ENCODE measurements around the gene EHMT1.

The EHMT1 gene

DNA sequence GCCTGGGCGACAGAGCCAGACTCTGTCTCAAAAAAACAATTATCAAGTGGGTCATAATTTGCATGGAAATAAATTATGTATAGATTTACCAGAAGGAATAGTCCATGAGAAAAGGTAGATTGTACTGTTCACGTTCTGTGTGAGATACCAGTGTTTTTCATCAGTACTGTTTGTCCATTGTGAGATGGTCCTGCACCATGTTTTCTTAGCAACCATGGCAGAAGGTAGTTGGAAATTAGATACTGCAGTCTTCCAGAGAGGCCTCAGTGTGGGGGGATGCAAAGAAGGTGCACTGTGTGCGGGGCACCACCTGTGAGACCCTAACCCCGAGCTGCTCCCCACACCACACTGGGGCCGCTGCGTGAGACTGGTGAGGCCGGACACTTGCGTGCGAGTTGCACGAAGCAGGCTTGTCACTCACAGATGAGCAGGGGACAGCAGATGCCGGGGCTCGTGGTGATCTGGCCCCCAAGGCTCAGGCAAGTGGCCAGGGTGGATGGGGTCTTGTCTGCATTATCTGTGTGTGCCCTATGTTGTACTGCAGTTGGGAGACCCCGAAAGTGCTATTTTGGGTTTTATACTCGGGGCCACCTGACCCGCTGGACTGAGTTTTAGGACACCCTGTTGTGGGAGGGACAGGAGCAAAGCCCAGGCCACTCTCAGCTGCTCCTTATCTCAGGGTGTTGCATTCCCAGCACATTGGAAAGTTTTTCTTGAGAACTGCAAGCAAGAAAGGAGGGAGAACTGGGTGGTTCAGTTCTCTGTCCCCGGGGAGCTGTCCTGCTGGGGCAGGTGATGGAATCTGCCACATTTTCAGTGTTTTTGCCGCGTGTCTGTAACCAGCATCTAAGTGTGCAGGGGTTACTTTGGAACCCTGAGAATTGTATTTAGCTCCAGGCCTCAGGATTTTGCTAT lies 61.9 kb downstream of the EHMT1 start:
- H3K4me3 ChIP-seq (ENCODE audit: insufficient read depth, low read depth, low read length), result no peak overlapping the region
- H3K36me3 ChIP-seq (ENCODE audit: control insufficient read depth, insufficient read depth, low read length), result no peaks in the 10 kb centered on the region
- no peak overlapping the region for H3K27ac ChIP-seq (ENCODE audit: insufficient read depth, low read depth, low read length, poor library complexity, severe bottlenecking)
- H3K9me3 ChIP-seq (ENCODE audit: control insufficient read depth, low read length), result no peaks in the 10 kb centered on the region
- no peaks in the 10 kb centered on the region for H3K27me3 ChIP-seq (ENCODE audit: control insufficient read depth, insufficient read depth, low read length, poor library complexity, severe bottlenecking)
- H3K4me1 ChIP-seq (ENCODE audit: control insufficient read depth, insufficient read depth, low read length), result peaks cover 34% of the 10 kb centered on the region
- 87% methylated on average over 18 of the region's 18 CpGs for WGBS, 2 experiments

- no peak overlapping the region for H3K4me3 ChIP-seq (ENCODE audit: insufficient read depth, low read depth, low read length)
- no peak overlapping the region for H3K27ac ChIP-seq (ENCODE audit: insufficient read depth, low read depth, low read length, poor library complexity, severe bottlenecking)
- no peaks in the 10 kb centered on the region for H3K27me3 ChIP-seq (ENCODE audit: control insufficient read depth, insufficient read depth, low read length, poor library complexity, severe bottlenecking)
- H3K36me3 ChIP-seq (ENCODE audit: control insufficient read depth, insufficient read depth, low read length), result no peaks in the 10 kb centered on the region
- peaks cover 34% of the 10 kb centered on the region for H3K4me1 ChIP-seq (ENCODE audit: control insufficient read depth, insufficient read depth, low read length)
- no peaks in the 10 kb centered on the region for H3K9me3 ChIP-seq (ENCODE audit: control insufficient read depth, low read length)
- WGBS, 2 experiments, result 70 to 77% methylated on average over 18 of the region's 18 CpGs
Observed at GRCh38 chr9:137682428-137683105, 63.8 kb downstream of the EHMT1 start.

GRCh38 chr9:137683262-137683864 lies 64.6 kb downstream of the EHMT1 start:
- no peak overlapping the region for H3K4me3 ChIP-seq (ENCODE audit: insufficient read depth, low read depth, low read length)
- no peak overlapping the region for H3K27ac ChIP-seq (ENCODE audit: insufficient read depth, low read depth, low read length, poor library complexity, severe bottlenecking)

DNA sequence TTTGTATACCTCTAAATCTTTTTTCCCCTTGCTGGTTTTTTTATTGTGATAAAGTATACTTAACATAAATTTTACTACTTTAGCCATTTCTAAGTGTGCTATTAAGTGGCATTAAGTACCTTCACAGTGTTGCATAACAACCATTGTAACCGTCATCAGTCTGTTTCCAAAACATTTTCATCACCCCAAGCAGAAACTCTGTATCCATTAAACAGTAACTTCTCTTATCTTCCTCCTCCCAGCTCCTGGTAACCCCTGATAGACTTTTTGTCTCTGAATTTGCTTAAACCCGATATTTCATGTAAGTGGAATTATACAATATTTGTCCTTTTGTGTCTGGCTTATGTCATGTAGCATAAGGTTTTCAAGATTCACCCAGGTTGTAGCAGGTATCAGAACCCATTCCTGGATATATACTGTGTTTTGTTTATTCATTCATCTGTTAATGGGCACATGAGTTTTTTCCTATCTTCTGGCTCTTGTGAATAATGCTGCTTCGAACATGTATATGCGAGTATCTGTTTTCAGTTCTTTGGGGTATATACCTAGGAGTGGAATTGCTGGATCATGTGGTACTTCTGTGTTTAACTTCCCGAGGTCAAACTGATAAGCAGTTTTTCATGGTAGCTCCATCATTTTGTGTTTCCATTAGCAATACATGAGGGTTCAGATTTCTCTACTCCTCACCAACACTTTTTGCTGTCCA lies 66.4 kb downstream of the EHMT1 start:
- 94% methylated on average over 5 of the region's 5 CpGs for WGBS, 2 experiments
- H3K27ac ChIP-seq (ENCODE audit: insufficient read depth, low read depth, low read length, poor library complexity, severe bottlenecking), result no peak overlapping the region
- H3K9me3 ChIP-seq (ENCODE audit: control insufficient read depth, low read length), result no peaks in the 10 kb centered on the region
- H3K27me3 ChIP-seq (ENCODE audit: control insufficient read depth, insufficient read depth, low read length, poor library complexity, severe bottlenecking), result no peaks in the 10 kb centered on the region
- no peaks in the 10 kb centered on the region for H3K36me3 ChIP-seq (ENCODE audit: control insufficient read depth, insufficient read depth, low read length)
- peaks cover 23% of the 10 kb centered on the region for H3K4me1 ChIP-seq (ENCODE audit: control insufficient read depth, insufficient read depth, low read length)
- H3K4me3 ChIP-seq (ENCODE audit: insufficient read depth, low read depth, low read length), result no peak overlapping the region

More at GRCh38 chr9:137683262-137683864, 64.6 kb downstream of the EHMT1 start:
- WGBS, 2 experiments, result 96 to 100% methylated on average over 3 to 4 of the region's 6 CpGs
- H3K36me3 ChIP-seq (ENCODE audit: control insufficient read depth, insufficient read depth, low read length), result no peaks in the 10 kb centered on the region
- H3K27me3 ChIP-seq (ENCODE audit: control insufficient read depth, insufficient read depth, low read length, poor library complexity, severe bottlenecking), result no peaks in the 10 kb centered on the region
- H3K9me3 ChIP-seq (ENCODE audit: control insufficient read depth, low read length), result no peaks in the 10 kb centered on the region
- peaks cover 34% of the 10 kb centered on the region for H3K4me1 ChIP-seq (ENCODE audit: control insufficient read depth, insufficient read depth, low read length)

DNA sequence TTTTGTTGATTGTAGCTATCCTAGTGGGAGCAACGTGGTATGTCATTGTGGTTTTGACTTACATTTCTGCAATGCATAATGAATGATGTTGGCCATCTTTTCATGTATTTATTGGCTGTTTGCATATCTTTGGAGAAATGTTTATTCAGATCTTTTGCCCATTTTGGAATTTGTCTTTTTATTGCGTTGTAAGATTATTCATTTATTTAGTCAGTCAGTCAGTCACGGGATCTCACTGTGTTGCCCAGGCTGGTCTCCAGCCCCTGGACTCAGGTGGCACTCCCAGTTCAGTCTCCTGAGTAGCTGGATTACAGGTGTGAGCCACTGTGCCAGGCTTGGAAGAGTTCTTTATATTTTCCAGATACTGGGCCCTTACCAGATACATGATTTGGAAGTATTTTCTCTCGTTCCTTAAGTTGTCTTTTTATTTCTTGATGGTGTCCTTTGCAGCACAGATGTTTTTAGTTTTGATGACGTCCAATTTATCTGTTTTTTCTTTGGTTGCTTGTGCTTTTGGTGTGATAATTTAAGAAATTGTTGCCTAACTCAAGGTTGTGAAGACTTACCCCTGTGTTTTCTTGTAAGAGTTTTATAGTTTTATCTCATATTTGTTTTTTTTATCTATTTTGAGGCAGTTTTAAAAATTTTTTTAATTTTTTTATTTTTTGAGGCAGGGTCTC lies 67.1 kb downstream of the EHMT1 start:
- Histone ChIP-seq H3K4me3 (ENCODE audit: insufficient read depth, low read depth, low read length) (no peak overlapping the region), H3K4me1 (ENCODE audit: control insufficient read depth, insufficient read depth, low read length) (peaks cover 18% of the 10 kb centered on the region), H3K27ac (ENCODE audit: insufficient read depth, low read depth, low read length, poor library complexity, severe bottlenecking) (no peak overlapping the region), H3K27me3 (ENCODE audit: control insufficient read depth, insufficient read depth, low read length, poor library complexity, severe bottlenecking) (no peaks in the 10 kb centered on the region), H3K36me3 (ENCODE audit: control insufficient read depth, insufficient read depth, low read length) (no peaks in the 10 kb centered on the region), H3K9me3 (ENCODE audit: control insufficient read depth, low read length) (no peaks in the 10 kb centered on the region)
- 96 to 97% methylated on average over 5 of the region's 5 CpGs for WGBS, 2 experiments

GRCh38 chr9:137688261-137688660 lies 69.5 kb downstream of the EHMT1 start:
- H3K4me1 ChIP-seq (ENCODE audit: control insufficient read depth, insufficient read depth, low read length), result no peaks in the 10 kb centered on the region
- H3K9me3 ChIP-seq (ENCODE audit: control insufficient read depth, low read length), result no peaks in the 10 kb centered on the region
- H3K27ac ChIP-seq (ENCODE audit: insufficient read depth, low read depth, low read length, poor library complexity, severe bottlenecking), result no peak overlapping the region
- no peak overlapping the region for H3K4me3 ChIP-seq (ENCODE audit: insufficient read depth, low read depth, low read length)
- H3K36me3 ChIP-seq (ENCODE audit: control insufficient read depth, insufficient read depth, low read length), result no peaks in the 10 kb centered on the region
- WGBS, 2 experiments, result 92 to 96% methylated on average over 7 of the region's 7 CpGs
- no peaks in the 10 kb centered on the region for H3K27me3 ChIP-seq (ENCODE audit: control insufficient read depth, insufficient read depth, low read length, poor library complexity, severe bottlenecking)

GRCh38 chr9:137688725-137689124 lies 69.9 kb downstream of the EHMT1 start:
- 82 to 87% methylated on average over 8 of the region's 8 CpGs for WGBS, 2 experiments
- Histone ChIP-seq H3K27me3 (ENCODE audit: control insufficient read depth, insufficient read depth, low read length, poor library complexity, severe bottlenecking) (no peaks in the 10 kb centered on the region), H3K9me3 (ENCODE audit: control insufficient read depth, low read length) (no peaks in the 10 kb centered on the region), H3K27ac (ENCODE audit: insufficient read depth, low read depth, low read length, poor library complexity, severe bottlenecking) (no peak overlapping the region), H3K36me3 (ENCODE audit: control insufficient read depth, insufficient read depth, low read length) (no peaks in the 10 kb centered on the region), H3K4me3 (ENCODE audit: insufficient read depth, low read depth, low read length) (no peak overlapping the region), H3K4me1 (ENCODE audit: control insufficient read depth, insufficient read depth, low read length) (no peaks in the 10 kb centered on the region)

- no peak overlapping the region for H3K4me3 ChIP-seq (ENCODE audit: insufficient read depth, low read depth, low read length)
- H3K4me1 ChIP-seq (ENCODE audit: control insufficient read depth, insufficient read depth, low read length), result no peaks in the 10 kb centered on the region
- 88 to 91% methylated on average over 16 of the region's 16 CpGs for WGBS, 2 experiments
- H3K27ac ChIP-seq (ENCODE audit: insufficient read depth, low read depth, low read length, poor library complexity, severe bottlenecking), result no peak overlapping the region
- no peaks in the 10 kb centered on the region for H3K9me3 ChIP-seq (ENCODE audit: control insufficient read depth, low read length)
- no peaks in the 10 kb centered on the region for H3K36me3 ChIP-seq (ENCODE audit: control insufficient read depth, insufficient read depth, low read length)
- H3K27me3 ChIP-seq (ENCODE audit: control insufficient read depth, insufficient read depth, low read length, poor library complexity, severe bottlenecking), result no peaks in the 10 kb centered on the region
Observed at GRCh38 chr9:137689745-137690529, 71.1 kb downstream of the EHMT1 start.
